Measurements from ENCODE around the gene BACE2. TPM values are rescaled to one million over a fixed set of nuclear protein-coding genes. Genes with fewer than 3 reads are reported as not detected.

Gene BACE2
- total and polyA plus RNA-seq, 2 of the 4 experiments (the other 2 are of a cell fraction), result 17.0 to 35.5 TPM

DNA sequence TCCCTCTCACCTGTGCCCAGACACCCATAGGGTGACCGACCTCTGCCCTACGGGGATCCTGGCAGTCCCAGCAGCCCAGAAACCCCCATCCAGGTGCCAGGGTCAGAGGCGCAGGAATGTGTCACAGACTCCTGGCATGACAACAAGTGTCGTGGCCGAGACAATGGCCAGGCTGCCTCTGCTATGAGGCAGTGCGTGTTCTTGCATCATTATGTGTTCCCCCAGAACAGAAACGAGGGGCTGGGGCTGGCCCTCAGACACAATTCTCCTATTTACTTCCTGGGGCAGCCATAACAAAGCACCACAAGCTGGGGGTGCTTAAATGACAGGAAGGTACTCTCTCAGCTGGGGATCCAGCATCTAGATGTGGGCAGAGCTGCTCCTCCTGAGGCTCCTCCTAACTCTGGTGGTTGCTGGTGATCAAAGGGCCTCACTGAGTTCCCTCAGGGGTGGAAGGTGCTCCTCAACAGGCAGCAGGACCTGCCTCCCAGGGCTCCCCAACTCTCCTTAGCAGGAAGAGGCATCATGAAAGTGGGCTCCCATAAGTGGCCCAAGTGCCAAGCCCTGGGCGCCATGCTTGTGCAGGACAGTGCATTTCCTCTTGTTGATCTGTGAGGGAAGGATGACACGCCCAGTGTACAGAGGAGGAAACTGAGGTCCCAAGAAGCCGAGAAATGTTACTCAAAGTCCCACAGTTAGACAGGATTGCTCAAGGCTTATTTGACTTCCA is 24.2 kb upstream of the BACE2 start (continued):
- TF ChIP-seq, protein P1, sequence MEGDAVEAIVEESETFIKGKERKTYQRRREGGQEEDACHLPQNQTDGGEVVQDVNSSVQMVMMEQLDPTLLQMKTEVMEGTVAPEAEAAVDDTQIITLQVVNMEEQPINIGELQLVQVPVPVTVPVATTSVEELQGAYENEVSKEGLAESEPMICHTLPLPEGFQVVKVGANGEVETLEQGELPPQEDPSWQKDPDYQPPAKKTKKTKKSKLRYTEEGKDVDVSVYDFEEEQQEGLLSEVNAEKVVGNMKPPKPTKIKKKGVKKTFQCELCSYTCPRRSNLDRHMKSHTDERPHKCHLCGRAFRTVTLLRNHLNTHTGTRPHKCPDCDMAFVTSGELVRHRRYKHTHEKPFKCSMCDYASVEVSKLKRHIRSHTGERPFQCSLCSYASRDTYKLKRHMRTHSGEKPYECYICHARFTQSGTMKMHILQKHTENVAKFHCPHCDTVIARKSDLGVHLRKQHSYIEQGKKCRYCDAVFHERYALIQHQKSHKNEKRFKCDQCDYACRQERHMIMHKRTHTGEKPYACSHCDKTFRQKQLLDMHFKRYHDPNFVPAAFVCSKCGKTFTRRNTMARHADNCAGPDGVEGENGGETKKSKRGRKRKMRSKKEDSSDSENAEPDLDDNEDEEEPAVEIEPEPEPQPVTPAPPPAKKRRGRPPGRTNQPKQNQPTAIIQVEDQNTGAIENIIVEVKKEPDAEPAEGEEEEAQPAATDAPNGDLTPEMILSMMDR (conservative IDR thresholded peaks at IDR 0.05; ENCODE audit: low read depth, low read length), result no peak
- TF ChIP-seq RFX5 (IDR thresholded peaks at IDR 0.05; ENCODE audit: low read depth, low read length), result no peak
- no peak for TF ChIP-seq RAD21 (IDR thresholded peaks at IDR 0.05; ENCODE audit: low read length)

Data from IMR-90 (cell line).